HG03558 (cell line): ENCODE data around the gene PREPL.

Experiments used
- ATAC-seq: cut with Tn5 transposase; IDR thresholded peaks from one replicate; pipeline ENCODE4 v1.9.1; 2021; ENCODE audit warnings: moderate number of reproducible peaks; ENCODE audit not compliant: unreplicated experiment; ENCODE audit errors: extremely low read depth

PREPL gene

GRCh38 chr2:44299635-44300034 lies 61.7 kb downstream of the PREPL start:
- ATAC-seq = no peak

GRCh38 chr2:44297431-44297830 lies 63.9 kb downstream of the PREPL start:
- ATAC-seq = no peak

- no peak for ATAC-seq
Measured at GRCh38 chr2:44296653-44297052, 64.6 kb downstream of the PREPL start.

GRCh38 chr2:44295633-44296359 lies 65.5 kb downstream of the PREPL start:
- no peak for ATAC-seq

GRCh38 chr2:44295113-44295512 lies 66.2 kb downstream of the PREPL start:
- no peak for ATAC-seq

- ATAC-seq = no peak
Measured at GRCh38 chr2:44291281-44292248, 69.7 kb downstream of the PREPL start.

GRCh38 chr2:44290261-44290660 lies 71.0 kb downstream of the PREPL start:
- ATAC-seq = no peak

- no peak for ATAC-seq
Measured at GRCh38 chr2:44286884-44287638, 74.2 kb downstream of the PREPL start.

- ATAC-seq = no peak
Measured at GRCh38 chr2:44286119-44286883, 75.0 kb downstream of the PREPL start.

- ATAC-seq = no peak
Measured at GRCh38 chr2:44285174-44285573, 76.1 kb downstream of the PREPL start.

- no peak for ATAC-seq
Measured at GRCh38 chr2:44283116-44283666, 78.1 kb downstream of the PREPL start.

GRCh38 chr2:44280869-44281268 lies 80.4 kb downstream of the PREPL start:
- no peak for ATAC-seq

GRCh38 chr2:44277541-44277940 lies 83.8 kb downstream of the PREPL start:
- no peak for ATAC-seq

- ATAC-seq = no peak
Measured at GRCh38 chr2:44275927-44276303, 85.4 kb downstream of the PREPL start.

- no peak for ATAC-seq
Measured at GRCh38 chr2:44273596-44273995, 87.7 kb downstream of the PREPL start.

- no peak for ATAC-seq
Measured at GRCh38 chr2:44273076-44273475, 88.2 kb downstream of the PREPL start.

GRCh38 chr2:44271296-44271695 lies 90.0 kb downstream of the PREPL start:
- ATAC-seq = no peak

- ATAC-seq = no peak
Measured at GRCh38 chr2:44269831-44270230, 91.5 kb downstream of the PREPL start.

- ATAC-seq = no peak
Measured at GRCh38 chr2:44267796-44268648, 93.3 kb downstream of the PREPL start.
